NK-92 (cell line): Measurements from ENCODE around the gene CA10.

Source experiments
- DNase-seq: peaks from one replicate; lab custom pipeline; 2025; ENCODE audit not compliant: unreplicated experiment; lab: John Stamatoyannopoulos, UW

The CA10 gene

GRCh38 chr17:51653878-51654277 is 504.6 kb downstream of the CA10 start:
- DNase-seq = no peak

GRCh38 chr17:51652529-51652928 is 506.0 kb downstream of the CA10 start:
- DNase-seq = no peak

- DNase-seq = no peak
Measured at GRCh38 chr17:51651513-51652298, 506.8 kb downstream of the CA10 start.

- no peak for DNase-seq
Measured at GRCh38 chr17:51650772-51651171, 507.7 kb downstream of the CA10 start.

- no peak for DNase-seq
Measured at GRCh38 chr17:51650202-51650601, 508.3 kb downstream of the CA10 start.

GRCh38 chr17:51647826-51648225 is 510.7 kb downstream of the CA10 start:
- DNase-seq = no peak

DNA sequence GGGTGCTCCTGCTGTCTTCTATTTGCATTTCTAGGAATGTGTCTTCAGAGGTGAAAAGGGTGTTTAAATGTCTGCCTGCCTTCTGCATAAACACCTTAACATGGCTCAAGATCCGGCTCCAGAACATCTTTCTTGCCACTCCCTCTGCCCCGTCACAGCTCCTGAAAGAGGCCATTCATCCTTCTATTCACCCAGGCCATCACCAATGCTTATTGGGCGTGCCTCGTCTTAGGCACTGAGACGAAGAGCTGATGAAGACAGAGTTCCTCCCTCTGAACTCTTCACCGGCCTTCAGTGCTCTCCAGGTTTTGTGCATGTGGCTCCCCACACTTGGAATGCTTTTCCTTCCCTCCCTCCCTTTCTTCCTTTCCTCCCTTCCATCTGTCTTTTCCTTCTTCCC is 511.4 kb downstream of the CA10 start:
- no peak for DNase-seq

- DNase-seq = no peak
Measured at GRCh38 chr17:51646539-51646938, 512.0 kb downstream of the CA10 start.

- DNase-seq = no peak
Measured at GRCh38 chr17:51645056-51645455, 513.5 kb downstream of the CA10 start.

GRCh38 chr17:51643702-51644490 is 514.6 kb downstream of the CA10 start:
- DNase-seq = no peak

DNA sequence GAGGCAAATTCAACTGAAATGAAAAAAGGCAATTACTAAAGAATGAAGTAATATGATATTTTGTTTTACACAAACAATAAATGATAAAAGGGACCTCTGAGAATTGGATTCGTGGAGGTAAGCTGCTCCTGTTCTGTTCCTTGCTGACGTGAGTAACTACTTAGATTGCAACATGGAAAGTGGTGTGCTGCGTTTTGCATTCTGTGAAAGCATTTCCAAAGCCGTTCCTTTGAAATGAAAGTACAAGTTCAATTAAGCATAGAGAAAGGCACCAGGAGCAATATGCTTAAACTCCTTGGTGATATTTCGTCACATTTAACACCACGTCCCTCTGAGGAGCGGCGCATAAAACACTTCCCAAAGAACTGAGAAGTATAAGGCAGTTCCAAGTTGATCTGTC is 516.5 kb downstream of the CA10 start:
- DNase-seq = no peak

DNA sequence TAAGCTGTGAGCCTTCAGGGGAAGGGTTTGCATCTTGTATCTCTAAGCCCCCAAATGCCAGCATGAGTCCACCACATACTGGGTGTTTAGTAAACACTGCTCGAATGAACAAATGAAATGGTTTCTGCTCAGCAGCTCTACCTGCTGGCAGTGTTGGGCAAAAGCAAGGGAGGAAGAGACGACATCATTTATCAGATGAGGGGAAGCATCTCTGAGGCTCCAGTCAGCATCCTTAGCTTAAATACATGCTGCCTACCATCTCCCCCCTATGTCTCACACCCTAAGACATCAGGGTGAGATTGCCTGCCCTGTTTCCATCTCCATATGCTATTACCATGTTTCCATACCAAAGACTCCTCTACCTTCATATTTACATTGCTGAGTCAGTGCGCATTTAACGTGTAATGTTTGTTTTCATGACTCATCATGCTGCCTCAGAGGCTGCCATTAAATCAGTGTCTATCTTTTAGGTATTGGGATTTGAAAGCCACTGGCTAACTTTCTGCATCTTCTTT is 518.3 kb downstream of the CA10 start:
- no peak for DNase-seq

DNA sequence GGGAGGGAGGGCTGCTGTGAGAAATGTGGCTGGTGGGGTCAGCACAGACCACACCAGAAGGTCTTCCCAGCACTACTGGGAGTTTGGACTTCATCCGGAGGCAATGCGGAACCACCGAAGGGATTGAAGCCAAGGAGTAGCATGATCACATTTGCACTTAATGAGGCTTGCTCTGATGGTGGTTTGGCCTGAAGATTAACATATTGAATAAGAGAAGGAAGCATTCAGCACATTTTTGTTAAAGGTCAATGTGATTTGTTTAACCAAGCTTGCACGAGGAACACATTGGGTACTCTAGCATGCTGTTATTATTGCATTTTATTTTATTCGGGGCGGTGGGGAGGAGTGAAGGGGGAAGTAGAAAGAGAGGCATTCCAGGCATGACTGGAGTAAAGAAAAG is 519.5 kb downstream of the CA10 start:
- DNase-seq = no peak

- DNase-seq = no peak
Measured at GRCh38 chr17:51636291-51636690, 522.2 kb downstream of the CA10 start.

DNA sequence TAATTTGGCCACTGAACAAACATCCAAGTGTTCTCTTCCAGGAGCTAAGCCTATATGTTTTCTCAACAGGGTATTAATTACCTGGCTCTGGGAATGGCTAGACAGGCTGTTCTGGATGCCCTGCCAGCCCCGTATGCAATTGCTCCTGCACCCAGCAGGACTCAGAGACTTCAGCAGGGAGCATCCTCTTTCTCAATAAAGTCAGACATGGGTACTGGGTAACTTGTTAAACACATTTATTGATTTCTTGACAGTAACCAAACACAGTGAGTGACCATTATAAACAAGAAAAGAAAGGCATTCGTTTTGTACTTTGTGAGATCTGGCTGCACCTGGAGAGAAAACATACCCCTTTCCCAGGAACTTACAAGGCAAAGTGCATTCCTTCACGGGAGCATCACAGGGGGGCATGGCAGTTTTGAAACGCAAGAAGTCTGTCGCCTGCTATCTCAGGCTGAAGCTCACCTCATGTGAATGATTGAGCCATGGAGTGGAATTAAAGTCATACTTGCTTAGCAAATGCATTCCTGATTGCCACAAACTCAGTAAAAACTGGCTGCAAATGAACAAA is 528.3 kb downstream of the CA10 start:
- DNase-seq = no peak

DNA sequence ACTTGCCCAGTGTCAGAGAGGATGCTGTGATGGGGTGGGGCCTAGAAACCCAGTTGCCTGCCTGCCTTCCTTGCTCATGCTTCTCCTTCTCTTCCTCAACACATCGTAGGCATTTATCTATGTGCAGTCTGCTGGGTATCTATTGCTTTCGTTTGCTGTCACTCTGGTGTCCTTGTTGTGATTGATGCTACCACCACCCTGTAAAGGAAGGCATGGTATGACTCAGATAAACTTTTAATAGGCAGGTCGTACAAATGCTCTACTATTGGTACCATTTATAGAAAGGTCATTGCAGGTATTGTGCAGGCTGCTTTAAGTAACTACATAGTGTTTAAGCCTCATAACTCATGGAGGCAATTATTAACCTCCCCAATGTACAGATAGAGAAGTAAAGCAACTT is 529.3 kb downstream of the CA10 start:
- no peak for DNase-seq

GRCh38 chr17:51627779-51628178 is 530.7 kb downstream of the CA10 start:
- no peak for DNase-seq

DNA sequence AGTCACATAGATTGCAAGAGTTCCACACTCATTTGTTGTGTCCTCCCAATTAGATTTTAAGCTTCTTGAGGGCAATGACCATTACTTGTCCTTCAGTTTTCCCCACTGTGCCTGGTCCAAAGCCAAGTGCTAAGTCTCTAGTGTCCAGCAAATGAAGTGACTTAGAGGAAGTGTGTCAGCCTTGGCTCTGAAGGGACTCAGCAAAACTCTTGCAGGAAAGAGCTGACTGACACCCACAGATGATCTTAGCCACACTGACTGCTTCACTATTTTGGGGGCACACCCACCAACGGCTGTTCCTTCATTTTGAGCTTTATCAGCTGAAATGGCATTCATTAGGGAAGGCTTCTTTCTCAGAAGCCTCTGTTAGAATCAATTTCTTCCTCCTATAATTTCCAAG is 540.0 kb downstream of the CA10 start:
- no peak for DNase-seq

- DNase-seq = no peak
Measured at GRCh38 chr17:51617986-51618385, 540.5 kb downstream of the CA10 start.

DNA sequence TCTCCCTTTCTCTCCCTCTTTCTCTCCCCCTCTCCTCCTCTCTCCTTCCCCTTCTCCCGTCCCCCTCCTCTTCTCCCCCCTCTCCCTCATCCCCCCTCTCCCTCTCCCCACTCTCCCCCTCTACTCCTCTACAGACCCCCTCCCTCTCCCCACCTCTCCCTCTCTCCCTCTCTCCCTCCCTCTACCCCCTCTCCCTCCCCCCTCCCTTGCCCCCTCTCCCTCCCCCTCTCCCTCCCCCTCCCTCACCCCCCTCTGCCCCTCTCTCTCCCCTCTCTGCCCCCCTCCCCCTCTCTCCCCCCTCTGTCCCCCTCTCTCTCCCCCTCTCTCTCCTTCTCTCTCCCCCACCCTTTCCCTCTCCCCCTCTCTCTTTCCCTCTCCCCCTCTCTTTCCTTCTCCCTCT is 545.3 kb downstream of the CA10 start:
- no peak for DNase-seq

GRCh38 chr17:51612692-51613091 is 545.8 kb downstream of the CA10 start:
- DNase-seq = no peak

DNA sequence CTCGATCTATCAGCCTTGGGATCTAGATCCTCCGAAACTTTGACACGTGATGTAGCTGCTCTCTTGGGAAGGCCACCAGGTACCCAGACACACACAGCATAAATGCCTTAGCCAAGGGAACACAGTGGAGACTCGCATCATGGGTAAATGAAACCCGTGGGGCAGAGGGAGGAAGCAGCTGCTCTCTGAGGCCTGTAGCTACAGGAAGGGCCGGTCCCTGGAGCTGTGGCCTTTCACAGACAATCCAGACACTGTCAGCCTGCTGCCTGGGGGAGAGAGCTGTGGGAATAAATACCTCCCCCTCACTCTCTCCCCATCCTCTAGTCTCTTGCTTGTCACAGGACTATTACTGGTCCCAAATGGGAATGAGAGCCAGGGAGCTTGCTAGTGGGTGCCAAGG is 546.9 kb downstream of the CA10 start:
- DNase-seq = no peak
